HG03045 (cell line): ENCODE measurements around the gene TOE1.
"Not testable (repeated sequence)": the region's sequence is repeated elsewhere in the genome, so short reads cannot be mapped to it uniquely, and the experiment has no call there.

ENCODE experiments used
- ATAC-seq: cut with Tn5 transposase; IDR thresholded peaks from one replicate; pipeline ENCODE4 v1.9.1; 2021; ENCODE audit warnings: mild to moderate bottlenecking, moderate library complexity; ENCODE audit not compliant: unreplicated experiment

Gene TOE1

DNA sequence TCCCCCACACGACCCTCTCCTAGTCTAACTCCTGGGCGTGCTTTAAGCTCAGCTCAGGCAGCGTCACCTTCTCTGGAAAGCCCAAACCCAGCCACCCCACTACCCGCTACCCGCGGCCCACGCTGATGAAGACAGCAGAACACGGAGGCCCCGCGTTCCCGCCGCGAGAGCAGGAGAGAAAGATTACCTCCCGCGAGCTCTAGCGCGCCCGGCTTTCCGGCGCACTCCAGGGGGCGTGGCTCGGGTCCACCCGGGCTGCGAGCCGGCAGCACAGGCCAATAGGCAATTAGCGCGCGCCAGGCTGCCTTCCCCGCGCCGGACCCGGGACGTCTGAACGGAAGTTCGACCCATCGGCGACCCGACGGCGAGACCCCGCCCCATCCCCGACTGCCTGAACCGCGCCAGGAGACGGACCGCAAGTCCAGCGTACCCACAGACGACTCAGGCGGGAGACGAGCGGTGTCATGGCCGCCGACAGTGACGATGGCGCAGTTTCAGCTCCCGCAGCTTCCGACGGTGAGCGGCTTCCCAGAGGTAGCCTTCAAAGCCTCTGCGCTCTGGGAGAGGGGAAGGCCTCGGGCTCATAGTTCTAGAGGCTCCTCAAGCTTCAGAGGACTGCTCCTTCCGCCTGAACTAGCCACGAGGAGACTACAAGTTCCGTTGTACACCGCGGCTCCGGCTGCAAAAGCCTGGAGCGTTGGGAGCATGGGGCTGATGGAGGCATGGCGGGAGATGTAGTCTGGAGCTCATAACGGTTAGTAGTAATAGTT lies at the start of gene TOE1, which contains the start of gene MUTYH:
Gene TOE1 (plus strand): TSS at position 382 of the 770 bp plus-strand sequence. CDS start 83 bp downstream, at position 465.
Gene MUTYH (minus strand): TSS at position 652 of the 770 bp plus-strand sequence. CDS start 5,935 bp downstream, outside the sequence.
- peak; percentile 85 for ATAC-seq

DNA sequence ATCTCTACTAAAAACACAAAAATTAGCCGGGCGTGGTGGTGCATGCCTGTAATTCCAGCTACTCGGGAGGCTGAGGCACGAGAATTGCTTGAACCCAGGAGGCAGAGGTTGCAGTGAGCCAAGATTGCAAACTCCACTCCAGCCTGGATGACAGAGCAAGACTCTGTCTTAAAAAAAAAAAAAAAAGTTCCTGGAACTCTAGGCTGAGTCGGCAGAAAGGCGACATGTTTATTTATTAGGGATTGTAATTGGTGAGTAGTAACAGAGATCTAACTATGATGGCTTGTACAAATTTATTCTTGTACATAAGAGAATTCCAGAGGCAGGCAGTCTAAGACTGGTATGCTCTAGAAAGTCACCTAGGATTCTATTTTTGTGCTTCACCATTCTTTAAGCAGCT lies 49.0 kb upstream of the TOE1 start:
- not testable (repeated sequence) for ATAC-seq

DNA sequence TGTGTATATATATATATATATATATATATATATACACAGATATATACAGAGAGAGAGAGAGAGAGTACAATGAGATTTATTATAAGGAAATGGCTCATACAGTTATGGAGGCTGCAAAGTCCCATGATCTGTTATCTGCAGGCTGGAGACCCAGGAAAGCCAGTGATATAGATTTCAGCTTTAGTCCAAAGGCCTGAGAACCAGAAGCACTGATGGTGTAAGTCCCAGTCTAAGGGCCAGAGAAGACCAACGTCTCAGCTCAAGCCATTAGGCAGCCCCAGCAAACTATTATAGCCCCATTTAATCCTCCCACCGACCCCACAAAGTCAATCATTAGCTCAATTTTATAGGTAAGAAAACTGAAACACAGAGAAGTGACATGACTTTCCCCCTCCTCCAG lies 48.3 kb upstream of the TOE1 start:
- ATAC-seq: no peak

DNA sequence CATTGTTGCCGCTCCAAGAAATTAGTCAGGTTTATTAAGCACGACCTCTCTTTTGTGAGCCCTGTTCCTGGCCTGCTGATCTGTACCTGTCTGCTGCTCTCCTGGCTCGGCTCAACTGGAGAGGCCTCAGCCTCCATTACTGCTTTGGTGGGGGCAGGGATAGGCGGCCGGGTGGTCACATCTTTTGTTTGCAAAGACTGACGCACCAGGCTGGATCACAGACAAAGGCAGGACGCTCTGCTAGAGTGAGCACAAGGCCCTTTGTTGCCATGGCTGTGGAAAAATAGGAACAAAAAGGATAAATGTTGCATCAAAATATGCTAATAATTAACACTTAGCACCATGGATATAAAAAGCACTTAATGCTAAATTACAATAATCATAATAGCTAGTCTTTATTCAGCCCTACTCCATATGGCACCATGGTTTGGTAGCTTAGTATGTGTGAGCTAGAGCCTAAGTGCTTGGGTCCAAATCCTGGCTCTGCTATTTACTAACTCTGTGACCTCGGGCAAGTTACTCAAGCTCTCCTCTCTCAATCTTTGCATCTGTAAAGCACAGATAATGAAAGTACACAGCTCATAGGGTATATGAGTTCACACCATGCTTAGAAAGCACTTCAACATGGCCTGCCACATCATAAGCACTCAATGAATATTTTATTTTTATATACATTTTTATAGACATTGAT lies 42.2 kb upstream of the TOE1 start:
- no peak for ATAC-seq

DNA sequence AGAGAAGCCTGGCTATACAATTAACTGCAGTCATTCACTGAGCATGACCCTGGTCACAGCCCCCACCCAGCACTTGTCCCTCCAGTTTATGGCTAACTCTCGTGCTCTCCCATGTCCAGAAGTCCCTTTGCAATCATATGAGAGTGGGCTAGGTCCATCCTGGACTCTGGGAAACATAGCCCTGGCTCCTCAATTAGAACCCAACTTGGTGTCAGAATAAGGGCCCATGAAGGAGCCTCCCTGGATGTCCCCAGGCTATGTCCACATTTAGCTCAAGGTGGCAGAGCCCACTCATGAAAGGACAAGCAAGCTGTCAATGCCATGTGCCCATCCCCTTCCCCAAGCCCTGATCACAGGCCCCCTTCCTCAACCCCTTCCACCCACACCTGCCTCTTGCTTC lies 40.7 kb upstream of the TOE1 start:
- no peak for ATAC-seq

DNA sequence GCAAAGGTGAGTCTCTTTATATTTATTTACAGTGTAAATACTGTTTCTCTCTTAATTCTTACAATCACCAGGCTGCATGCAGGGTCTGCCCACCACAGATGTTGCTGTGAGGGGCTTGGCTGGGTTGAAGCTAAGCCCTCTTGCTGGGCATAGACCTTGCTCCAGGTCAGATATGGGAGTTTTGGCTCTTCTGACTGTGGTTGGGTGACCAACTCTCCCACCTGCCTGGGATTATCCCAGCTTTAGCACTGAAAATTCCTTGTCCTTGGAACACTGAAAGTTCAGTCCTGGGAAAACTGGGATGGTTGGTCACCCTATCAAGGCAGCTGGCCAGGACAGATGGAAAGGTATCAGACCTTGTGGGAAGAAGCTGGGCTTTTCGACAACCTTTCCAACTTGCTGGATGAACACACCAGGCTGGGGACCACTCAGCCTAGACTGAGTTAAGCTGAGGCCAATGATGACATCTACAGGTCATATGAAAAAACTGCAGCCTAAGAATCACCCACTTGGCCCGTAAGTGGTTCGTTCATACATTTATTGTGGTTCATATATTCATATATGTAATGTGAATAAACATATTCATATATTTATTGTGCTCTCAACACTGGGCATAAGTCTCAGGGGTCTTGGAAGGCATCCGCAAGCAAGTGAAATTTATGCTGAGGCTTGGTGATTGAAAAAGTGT lies 39.8 kb upstream of the TOE1 start:
- no peak for ATAC-seq

DNA sequence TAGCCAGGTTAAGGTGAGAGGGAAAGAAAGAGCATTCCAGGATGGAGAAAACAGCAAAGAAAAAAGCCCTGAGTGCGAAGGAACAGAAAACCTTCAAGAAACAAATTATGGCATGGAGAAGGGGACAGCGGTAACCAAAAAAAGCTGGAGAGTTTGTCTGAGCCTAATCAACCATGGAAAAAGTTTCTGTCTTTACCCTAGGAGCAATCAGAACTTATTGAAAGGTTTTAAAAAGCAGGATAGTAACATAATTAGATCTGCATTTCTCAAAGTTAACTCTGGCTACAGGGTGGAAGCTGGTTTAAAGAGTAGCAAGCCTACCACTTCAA lies 39.3 kb upstream of the TOE1 start:
- no peak for ATAC-seq

DNA sequence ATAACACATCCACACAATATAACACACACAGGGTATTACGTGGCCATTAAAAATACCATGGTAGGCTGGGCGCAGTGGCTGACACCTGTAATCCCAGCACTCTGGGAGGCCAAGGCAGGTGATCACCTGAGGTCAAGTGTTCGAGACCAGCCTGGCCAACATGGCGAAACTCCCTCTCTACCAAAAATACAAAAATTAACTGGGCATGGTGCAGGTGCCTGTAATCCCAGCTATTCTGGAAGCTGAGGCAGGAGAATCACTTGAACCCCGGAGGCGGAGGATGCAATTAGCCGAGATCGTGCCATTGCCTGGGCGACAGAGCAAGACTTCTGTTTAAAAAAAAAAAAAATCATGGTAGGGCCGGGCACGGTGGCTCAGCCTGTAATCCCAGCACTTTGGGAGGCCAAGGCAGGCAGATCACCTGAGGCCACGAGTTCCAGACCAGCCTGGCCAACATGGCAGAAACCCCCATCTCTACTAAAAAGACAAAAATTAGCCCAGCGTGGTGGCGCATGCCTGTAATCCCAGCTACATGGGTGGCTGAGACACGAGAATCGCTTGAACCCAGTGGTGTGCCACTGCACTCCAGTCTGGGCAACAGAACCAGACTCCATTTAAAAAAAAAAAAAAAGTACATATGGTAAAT lies 37.3 kb upstream of the TOE1 start:
- no peak for ATAC-seq

DNA sequence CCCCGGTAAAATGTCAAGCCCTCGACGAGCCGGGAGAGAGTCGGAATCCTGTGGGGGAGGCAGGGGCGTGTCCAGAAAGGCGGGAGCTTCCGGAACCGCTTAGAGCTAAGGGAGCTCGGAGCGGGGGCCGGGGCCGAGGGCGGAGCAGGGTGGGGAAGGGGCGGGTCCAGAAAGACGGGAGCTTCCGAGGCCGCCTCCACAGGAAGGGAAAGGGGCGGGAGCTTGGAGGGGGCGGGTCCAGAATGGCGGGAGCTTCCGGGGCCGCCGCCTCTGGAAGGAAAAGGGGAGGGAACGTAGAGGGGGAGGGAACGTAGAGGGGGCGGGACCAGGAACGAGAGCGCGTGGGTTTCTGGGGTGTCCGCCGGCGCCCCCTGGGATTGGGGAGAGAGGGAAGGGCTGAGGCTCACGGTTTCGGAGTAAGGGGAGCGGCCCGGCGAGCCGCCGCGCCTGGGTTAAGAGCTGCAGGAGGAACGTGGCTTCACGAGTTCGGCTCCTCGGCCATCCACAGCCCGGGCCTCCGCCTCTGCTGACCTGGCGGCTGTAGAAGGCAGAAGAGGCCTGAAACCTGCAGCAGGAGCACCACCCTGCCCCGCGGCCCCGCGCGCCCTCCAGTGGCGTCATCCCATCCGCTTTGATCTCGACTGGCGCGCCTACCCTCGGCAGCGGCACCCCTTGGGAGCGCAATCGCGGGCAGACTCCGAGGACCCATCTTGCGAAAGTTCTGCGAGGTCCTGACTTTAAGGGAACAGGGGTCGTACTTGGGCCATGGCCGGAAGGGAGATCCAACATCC lies 36.3 kb upstream of the TOE1 start:
- ATAC-seq: peak; percentile 79

DNA sequence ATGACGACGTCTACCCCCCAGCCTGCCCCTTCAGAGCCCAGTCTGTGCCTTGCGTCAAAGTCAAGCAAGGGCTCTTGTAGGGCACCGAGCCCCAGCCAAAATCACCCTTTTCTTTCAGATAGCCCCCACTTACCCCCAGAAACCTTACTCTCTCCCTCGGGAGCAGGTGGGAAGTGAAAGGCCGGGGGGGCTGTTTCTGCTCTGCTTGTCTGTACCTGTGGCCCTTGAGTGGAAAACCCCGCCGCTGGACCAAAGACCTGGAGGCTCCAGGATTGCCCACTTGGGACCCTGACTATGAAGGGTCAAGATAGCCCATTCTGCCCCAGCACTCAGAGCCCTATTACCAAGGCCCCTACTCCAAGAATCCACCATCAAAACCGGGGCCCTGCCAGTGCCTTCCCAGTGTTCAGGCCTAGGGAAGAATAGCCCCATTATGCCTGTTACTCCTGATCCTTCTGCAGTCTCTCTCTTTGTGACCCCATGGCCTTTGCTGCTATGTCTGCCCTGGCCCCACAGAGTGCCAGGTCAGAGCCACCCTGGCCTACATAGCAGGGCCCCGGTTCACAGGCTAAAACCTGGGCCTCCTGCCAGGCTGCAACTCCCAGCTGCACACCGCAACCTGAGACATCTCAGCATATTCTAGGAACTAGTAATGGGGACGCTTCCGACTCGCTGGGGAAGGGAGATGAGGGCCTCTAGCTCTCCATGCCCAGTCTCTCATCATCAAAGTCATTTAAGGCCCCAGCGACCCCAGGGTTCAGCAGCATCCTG lies 35.5 kb upstream of the TOE1 start:
- ATAC-seq: no peak

DNA sequence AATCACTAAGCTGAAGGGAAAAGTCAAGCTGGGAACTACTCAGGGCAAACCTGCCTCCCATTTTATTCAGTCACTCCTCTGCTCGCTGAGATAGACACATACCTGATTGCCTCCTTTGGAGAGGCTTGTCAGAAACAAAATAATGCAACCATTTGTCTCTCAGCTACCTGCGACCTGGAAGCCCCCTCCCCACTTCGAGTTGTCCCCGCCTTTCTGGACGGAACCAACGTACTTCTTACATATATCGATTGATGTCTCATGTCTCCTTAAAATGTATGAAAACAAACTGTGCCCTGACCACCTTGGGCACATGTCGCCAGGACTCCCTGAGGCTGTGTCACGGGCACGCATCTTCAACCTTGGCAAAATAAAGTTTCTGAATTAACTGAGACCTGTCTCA lies 34.7 kb upstream of the TOE1 start:
- no peak for ATAC-seq

DNA sequence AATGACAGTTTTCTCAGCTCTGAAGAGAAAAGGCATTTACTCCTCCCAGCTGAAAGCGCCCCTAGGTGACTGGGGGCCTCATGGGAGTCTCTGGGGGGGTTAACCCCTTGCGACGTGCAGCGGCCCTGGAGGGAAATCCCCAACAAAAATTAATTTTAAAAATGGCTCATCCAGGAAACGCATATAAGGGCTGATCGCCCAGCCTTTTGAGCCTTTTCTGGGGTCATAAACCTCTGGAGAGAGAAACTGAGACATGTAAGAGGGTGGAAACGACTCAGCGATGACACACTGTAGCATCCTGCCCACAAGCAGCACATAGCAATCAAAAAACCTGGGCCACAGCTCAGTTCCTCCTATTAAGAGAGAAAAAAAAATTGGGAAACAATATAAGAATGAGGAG lies 33.7 kb upstream of the TOE1 start:
- ATAC-seq: no peak

DNA sequence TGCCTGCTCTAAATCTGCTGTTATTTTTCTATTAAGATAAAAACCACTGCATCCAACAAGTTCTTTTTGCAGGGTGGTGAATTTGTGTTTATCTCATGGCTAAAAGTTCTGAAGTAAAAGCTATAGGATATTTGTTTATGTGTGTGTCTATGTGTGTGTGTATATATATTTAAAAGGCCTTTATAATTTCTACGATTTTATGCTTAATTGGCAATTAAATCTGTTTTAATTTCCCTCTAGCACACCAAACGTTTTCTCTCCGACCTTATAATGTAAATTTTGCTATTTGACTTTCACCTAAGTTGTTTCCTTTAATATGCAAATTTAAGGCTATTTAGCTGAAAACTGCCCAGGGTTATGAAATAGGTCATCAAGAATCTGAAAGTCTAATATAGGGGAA lies 33.1 kb upstream of the TOE1 start:
- ATAC-seq: no peak

DNA sequence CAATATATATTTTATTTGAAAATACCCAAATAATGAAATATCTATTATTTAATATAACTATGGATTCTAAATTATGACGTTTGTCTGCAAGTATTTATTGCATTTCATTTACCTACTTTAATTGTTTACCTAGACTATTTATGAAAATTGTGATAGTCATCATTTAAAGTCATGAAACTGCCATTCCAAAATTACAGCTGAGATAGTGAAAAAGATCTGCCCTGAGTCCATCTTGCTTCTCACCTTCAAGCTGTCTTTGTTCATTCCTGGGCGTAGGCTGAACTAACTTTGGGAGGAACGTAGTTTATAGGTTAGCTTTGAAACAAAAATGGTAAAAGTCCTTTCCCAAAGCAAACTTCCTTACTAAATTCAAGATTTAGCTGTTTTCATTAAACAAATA lies 25.7 kb upstream of the TOE1 start:
- no peak for ATAC-seq

DNA sequence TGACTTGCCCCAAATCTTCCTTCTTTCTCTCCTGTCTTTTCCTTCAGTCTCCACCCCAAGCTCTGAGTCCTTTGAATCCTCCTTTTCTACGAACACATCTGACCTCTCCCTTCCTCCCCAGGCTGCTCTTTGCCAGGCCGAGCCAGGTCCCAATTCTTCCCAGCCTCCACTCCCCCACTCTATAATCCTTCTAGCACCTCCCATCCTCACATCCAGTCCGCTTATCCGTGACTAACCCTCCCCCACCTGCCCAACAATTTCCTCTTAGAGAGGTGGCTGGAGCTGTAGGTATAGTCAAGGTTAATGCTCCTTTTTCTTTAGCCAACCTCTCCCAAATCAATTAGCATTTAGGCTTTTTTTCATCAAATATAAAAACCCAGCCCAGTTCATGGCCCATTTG lies 22.8 kb upstream of the TOE1 start:
- no peak for ATAC-seq

DNA sequence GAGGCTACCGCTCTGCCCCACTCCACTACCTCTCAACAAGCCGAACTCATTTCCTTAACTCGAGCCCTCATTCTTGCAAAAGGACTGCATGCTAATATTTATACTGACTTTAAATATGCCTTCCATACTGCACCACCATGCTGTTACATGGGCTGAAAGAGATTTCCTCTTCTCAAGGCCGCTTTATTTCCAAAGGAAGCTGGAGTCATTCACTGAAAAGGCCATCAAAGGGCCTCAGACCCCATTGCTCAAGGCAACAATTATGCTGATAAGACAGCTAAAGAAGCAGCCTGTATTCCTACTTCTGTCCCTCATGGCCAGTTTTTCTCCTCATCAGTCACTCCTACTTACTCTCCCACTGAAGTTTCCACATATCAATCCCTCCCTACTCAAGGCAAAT lies 20.2 kb upstream of the TOE1 start:
- ATAC-seq: no peak

DNA sequence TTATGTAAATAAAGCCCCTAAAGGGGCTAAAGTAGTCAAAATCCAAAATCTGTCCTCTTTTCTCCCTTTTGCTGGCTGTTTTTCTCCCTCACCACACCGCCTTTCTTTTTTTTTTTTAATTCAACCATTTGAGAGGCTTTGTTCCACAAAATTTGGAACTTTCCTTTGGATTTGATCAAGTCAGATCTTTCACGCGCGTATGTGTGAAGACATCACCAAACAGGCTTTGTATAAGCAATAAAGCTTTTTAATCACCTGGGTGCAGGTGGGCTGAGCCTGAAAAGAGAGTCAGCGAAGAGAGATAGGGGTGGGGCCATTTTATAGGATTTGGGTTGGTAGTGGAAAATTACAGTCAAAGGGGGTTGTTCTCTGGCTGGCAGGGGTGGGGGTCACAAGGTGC lies 18.5 kb upstream of the TOE1 start:
- no peak for ATAC-seq

DNA sequence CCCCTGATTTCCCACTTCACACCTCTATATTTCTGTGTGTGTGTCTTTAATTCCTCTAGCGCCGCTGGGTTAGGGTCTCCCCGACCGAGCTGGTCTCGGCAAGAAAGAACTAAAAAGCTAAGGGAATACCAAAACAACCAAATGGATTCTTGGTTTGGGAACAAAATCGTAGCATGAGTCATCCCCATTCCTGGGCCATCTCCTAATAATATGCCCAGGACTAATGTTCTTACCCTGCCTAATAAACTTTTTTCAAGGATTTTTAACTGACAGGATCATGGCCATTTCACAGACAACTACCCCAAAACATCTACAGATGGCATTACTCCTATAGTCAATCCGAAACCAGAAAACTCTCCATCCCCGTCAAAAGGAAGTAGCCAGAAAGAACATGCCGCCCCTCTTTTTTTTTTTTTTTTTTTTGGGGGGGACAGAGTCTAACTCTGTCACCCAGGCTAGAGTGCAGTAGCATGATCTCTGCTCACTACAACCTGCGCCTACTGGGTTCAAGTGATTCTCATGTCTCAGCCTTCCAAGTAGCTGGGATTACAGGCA lies 17.4 kb upstream of the TOE1 start:
- no peak for ATAC-seq

DNA sequence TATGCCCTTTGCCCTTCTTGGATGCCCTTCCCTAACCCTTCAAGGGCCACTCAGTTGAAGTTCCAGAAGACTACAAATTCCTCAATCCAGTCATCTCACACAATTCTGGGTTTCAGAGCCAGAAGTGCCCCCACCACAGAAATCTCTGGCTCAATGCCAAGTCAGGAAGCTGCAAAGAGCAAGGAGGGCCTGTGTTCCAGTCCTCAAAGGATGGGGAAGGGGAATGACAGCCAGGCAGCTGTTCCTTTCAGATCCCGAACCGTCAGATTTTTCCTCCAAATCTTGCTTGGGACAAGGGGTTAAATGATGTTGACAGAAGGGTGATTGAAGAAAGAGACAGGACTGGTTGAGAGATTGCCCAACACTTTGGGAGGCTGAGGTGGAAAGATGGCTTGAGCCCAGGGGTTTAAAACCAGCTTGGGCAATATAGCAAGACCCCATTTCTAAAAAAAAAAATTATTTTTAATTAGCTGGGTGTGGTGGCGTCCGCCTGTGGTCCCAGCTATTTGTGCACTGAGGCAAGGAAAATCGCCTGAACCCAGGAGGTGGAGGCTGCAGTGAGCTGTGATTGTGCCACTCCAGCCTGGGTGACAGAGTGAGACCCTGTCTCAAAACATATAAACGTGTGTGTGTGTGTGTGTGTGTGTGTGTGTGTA lies 14.0 kb upstream of the TOE1 start:
- no peak for ATAC-seq
